GM21717 (cell line): Measurements from ENCODE around the gene CDH4.

Experiments
- ATAC-seq: cut with Tn5 transposase; IDR thresholded peaks from one replicate; pipeline ENCODE4 v1.9.1; 2021; ENCODE audit warnings: mild to moderate bottlenecking, moderate library complexity; ENCODE audit not compliant: unreplicated experiment

Gene CDH4

DNA sequence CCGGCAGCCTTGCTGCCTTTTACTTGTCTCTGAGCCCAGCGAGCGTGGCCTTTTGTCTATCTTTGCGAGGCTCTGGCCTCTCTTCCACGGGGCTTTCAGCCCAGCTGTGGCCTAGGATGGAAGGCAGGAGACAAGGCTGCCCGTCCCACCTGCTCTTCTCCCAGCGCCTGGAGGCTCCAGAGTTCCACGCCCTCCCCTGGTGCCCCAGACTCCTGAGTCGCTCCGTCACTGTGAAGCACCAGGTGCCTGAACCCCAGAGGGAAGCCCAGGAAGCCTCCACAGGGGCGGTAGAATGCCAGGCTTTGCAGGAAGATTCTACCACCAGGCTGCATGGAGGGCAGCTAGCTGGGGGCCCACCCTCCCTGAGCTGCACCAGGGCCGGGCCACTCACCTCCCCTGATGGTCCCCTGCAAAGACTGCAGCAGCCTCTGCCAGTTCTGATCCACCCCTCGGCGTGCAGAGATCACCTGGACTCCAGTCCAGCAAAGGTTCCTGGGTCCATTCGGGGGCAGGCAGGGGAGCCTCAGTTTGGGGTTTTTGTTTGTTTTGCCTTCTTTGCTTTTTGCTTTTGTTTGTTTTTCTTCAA, 384.6 kb downstream of the CDH4 start:
- ATAC-seq = no peak

DNA sequence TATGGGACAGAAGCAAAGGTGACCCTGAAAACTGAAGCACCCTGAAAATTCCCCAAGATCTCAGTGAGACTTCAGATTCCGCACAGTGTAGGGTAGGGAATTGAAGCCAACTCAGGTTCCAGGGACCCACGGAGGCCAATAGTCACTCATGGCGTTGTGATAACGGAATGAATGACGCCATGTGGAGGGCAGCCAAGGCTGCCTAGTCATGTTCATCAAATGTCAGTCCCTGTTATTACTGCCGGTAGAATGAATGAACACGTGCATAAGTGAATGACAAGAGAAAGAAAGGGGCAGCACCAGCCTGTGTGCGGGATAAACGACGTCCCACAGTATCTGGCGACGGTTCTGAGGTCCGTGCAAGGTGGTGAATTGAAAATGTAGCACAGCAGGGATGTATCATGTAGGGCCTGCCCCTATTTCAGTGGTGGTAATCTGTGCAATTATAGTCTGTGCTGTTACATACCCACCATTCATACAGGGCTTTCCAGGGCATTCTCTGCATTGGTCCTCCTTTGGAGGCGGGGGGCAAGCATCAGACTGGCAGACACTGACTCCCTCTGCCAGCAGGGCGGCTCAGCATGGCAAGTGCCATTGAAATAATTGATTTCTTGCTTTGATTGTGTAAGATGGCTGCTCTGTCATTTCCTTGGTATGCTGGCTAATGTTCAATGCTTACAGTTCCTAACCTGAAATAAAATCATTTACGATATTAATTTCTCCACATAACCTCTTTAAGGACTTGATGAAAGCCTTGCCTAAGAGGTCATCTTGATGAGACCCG, 386.9 kb downstream of the CDH4 start:
- no peak for ATAC-seq

DNA sequence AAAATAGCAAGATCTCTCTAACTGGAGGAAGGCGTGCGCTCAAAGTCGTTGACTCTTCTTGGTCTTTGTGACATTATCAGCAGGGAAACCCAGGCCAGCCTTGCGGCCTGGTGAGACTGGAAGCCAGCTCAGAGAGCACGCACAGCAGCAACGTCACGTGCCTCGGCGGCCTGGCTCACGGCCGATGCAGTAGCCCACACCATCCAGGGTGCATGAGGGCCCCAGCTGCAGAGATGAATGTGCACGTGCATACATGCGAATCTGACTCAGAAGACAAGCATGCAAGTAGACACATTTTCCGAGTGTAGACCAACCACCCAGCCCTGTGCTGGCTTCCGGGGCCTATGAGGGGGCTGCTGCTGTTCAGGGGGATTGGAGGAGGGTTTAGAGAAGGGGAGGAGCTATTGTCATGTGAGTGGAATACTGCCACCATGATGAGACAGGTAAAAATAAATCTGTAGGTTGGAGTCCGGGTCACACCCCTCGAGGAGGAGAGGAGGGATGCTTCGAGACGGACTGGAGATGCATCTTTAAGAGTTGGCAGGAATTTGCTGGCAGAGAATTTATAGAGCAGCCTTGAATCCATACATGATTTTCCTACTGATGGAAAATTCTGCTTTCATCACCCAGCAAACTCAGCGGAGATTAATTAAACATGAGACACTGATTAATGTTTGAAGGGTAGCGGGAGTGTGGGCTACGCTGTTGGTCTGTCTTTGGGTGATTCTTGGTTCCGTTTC, 388.2 kb downstream of the CDH4 start:
- ATAC-seq = no peak

DNA sequence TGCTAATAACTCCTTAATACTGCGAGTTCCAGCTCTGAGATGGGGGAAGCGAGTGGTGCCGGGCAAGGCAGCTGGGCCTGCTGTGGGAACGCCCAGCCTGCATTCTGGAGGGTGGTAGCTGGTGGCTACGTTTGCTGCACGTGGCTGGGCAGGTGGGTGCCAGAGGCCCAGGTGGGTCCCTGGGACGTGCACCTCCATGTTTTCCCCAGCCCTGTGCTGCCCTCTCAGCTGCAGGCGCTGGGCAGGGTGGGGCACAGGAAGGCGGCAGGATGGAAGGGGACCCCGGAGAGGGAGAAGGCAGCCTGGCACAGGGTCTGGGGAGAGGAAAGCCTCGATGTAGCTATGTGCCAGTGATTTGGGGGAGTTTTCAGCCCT, 388.8 kb downstream of the CDH4 start:
- ATAC-seq = no peak

DNA sequence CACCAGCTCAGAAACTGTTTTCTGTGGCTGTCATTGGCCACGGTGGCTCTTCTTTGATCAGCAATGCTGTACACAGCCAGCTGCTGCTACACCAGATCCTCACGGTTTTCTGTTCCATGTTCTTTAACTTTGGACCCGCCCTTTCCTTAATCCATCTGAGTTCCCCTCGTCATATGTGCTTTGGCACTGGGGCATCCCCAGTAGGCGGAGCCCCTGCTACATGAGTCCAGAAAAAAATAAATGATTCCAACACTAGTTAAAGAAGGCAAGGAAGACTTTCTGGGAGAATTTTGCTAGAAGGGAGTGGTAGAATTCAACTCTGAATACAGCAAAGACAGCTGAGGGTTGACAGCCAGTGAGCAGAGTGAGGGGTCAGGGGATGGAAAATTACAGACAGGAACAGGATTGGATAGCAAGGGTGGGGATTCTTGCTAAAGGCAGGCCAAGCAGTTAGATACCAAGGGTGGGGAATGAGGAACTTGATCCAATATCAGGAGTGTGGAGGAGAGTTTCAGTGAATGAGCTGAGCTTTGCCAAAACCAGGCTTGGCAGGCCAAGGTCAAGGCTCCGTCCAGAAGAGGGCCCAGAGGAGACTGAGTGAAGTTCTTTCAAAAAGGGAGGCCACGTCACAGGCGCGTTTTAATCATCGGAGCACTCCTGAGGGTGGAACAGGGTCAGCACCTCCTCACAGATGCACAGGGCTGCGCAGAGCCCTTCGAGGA, 391.8 kb downstream of the CDH4 start:
- no peak for ATAC-seq

DNA sequence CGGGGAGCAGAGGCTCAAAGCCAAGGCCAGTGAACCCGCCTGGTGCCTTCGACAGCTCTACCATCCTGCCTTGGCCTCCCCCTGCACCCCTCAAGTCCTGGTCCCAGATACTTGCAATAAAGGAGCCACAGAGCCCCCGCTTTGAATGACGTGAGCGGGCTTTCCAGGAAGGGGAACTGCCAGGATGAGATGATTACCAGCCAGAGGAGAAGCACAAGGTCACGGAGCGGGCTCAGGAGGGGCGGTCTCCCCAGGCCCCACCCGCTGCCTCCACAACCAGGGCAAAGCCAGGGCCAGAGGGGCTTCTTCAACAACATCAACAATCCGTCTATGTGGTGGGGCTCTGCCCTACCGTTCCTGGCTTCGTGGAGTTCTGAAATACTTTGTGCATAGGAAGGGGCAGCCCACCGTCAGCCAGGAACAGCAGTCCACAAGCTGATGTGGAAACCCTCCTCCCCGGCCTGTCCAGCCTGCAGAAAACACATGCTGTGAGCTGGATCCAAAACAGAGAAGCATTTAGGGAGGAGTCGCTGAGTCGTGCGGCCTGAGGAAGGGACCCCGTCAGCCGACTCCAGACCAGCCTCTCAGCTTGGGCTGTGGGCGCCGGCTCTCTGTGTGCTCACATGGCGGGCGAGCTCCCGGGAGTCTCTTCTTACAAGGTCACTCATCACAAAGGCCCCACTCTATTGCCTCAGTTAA, 392.5 kb downstream of the CDH4 start:
- ATAC-seq = no peak

DNA sequence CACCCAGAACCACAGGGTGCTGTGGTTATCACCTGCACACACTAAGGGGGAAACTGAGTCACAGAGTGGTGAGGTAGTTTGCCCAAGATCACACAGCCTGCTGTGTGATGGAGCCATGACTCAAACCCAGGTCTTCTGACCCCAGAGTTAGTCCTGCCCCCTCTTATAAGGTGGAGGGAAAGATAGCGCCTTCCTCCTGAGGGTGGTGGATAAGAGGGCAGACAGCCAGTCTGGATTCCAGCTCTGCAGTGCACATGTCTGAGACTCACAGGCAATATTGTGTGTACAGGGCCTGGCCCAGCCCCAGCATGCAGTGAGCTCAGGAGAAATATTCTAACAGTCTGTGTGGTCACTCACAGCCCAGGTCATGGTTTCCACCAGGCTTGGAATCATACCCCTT, 393.7 kb downstream of the CDH4 start:
- no peak for ATAC-seq

DNA sequence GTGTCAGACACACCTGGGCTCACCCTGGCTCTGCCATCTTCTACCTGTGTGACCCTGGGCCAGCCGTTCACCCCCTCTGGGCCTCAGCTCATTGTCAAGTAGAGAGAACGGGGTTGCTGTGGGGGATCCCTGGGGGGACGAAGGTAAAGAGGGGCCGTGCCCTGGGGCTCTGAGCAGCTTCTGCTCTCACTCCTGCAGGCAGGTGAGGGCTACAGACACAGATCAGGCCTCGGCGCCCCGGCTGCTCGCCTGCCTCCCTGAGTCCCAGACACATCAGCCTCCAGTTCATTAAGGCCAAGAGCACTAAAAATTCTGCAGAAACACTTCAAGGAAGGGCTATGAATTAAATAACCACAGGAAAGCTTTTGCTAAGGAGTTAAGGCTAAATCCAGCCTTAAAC, 394.4 kb downstream of the CDH4 start:
- no peak for ATAC-seq

DNA sequence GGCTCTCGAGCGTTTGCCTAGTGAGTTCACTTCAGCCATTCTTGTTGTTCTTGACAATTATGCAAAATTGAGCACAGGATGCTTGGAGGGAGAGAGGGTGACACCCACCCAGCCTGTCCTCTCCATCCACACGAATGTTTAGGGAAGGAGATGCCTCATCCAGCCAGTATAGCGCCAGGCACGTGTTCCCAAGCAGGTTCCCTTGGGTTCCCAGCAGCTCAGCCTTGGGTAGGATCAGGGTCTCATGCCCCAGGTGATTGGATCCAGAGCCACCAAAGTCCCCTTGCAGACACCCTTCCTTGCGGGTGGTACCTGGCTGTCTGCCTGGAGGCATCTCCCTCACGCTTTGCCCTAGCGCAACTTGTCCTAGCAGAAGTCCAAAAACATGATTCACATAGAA, 394.9 kb downstream of the CDH4 start:
- no peak for ATAC-seq

DNA sequence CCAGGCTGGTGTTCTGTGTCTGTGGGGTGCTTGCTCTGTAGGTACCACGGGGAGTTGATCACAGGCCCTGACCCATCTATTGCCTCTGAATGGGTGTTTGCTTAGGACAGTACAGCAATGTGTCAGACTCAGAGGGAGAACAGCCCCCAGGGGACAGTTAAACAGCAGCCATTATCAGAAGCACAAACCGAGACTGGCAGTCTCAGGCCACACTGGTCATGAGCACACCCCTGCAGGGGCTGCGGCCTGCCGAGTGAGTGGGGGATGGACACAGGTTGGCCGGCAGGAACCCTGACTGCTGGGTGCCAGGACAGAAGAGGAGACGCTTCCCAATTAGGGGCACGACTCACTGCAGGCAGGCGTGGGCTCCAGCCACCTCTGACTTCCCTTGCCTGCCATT, 395.6 kb downstream of the CDH4 start:
- no peak for ATAC-seq

DNA sequence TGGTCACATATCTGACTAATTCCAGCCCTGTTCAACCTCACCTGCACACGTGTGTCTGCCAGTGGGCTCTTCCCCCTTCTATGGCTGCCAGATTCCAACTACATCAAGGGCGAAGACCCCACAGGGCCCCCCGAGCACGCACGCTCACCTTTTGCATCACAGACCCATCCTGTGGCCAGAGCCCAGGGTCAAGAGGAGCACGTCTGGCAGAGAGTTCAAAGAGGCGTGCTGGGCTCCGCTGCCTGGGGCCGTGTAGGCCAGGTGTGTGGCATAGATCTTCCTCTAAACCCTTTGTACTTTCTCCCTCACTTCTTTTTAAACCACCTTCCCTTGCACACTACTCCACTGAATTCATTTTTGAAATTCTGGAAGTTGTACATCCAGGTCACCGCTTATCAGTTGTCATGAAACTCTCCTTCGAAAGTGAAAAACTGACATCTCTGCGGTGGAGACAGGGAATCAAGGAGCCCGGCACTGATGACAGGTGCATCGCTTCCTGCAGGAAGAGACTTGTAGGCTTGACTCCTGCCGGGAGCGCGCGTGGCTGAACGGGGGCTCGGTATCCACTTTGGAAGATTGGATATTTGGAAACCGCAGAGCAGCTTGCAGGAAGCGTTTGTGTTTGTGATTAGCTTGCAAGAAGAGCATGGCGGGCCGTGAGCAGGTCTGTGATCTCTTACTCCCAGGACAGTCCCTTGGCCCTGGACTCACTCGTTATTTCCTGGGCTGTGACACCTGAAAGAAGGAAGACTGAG, 397.2 kb downstream of the CDH4 start:
- ATAC-seq = no peak

DNA sequence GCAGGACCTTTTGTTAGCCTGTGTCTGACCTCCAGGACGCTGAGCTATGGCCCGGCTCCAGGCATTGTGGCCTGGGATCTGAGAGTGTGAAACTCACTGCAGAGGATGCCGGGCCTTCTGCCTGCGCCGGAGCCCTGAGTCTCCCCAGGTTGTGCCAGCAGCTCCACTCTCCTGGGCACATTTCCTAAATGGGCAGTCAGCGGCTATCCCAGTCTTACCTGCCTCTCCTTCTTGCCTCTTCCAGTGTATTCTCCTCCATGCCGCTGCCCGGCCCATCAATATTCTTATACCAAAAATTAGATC, 397.8 kb downstream of the CDH4 start:
- ATAC-seq = no peak

DNA sequence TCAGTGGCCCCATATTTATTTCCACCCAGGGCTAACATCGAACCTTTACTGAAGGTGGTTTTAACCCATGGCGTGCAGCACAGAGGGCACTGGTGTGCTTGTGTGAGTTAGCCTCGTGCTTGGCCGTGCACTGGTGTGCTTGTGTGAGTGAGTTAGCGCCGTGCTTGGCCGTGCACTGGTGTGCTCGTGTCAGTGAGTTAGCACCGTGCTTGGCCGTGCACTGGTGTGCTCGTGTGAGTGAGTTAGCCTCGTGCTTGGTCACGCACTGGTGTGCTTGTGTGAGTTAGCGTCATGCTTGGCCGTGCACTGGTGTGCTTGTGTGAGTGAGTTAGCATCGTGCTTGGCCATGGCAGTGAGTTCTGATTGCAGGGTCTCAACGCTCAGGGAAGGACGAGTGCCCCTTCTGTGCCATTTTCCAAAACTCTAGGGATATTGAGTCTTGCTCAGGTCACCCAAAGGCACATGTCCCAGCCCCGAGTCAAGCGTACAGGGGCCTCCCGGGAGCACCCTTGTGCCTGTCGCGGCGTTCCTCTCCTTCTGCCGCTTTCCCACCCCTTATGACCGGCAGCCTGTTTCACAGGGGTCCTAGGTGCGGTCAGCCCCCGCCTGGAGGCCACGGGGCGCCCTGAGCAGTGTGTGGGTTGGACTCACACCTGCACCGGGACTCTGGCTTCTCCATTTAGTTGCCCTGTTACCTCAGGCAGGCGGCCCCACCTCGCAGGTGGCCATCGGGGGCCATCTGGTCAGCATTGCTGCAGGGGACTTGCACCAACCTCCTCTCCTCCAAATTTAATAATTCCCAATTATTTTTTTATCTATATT, 399.1 kb downstream of the CDH4 start:
- no peak for ATAC-seq

DNA sequence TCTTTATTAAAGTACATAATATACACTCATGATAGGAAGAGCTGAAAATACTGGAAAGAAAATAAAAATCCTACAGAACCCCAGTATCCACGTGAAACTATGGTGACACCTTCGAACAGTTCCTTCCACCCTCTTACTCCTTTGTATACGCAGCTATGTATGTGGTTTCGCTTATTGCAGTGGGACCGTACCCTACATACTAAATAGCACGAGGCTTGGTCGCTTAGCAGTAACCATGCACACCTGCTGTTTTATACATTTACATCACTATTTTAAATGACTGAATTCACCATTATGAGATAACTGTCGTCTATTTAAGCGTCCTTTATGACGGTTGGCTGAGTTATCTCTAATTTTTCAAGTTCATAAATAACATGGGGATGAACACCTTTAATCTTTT, 400.1 kb downstream of the CDH4 start:
- no peak for ATAC-seq

DNA sequence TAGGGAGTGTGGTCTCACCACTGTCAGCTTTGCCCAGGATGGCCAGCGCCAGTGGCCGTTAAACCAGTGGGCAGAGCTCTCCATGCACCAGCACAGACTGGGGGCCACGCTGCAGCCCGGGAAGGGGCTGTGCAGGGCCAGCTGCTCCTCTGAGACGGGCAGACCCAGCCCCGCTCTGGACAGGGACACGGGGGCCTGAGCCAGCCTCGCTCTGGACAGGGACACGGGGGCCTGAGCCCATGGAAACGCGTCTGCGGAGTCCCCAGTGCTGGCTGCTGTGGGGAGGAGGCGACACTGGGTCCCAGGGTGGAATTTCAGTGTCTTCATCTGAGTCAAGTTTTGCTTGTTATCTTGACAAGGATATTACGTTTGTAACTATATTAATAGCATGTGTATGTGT, 402.7 kb downstream of the CDH4 start:
- ATAC-seq = no peak

DNA sequence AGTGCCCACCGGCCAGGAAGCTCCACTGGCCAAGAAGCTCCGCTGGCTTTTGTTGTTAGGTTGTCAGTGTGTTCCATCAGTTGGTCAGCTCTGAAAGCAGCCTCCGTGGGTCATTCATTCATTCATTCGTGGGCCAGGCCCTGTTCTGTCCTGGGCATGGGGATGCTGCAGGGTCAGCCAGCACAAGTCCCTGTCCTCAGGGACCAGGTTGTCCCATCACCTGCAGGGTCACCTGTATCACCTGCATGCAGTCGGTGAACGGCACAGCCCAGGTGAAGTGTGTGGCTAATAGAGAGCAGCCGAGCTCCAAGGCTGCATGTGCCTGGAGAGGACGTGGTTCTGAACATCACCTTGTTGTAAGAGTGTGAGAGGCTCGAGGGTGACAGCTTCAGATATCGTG, 403.5 kb downstream of the CDH4 start:
- ATAC-seq = no peak

DNA sequence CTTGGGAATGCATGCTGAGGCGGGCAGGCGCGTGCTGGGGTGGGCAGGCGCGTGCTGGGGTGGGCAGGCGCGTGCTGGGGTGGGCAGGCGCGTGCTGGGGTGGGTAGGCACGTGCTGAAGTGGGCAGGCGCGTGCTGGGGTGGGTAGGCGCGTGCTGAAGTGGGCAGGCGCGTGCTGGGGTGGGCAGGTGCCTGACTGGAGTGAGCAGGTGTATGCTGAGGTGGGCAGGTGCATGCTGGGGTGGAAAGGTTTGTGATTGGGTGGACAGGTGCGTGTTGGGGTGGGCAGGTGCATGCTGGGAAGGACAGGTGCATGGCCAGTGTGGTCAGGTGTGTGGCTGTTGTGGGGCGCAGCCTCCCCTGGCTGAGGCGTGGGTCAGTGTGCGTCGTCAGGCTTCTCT, 404.1 kb downstream of the CDH4 start:
- ATAC-seq = no peak

DNA sequence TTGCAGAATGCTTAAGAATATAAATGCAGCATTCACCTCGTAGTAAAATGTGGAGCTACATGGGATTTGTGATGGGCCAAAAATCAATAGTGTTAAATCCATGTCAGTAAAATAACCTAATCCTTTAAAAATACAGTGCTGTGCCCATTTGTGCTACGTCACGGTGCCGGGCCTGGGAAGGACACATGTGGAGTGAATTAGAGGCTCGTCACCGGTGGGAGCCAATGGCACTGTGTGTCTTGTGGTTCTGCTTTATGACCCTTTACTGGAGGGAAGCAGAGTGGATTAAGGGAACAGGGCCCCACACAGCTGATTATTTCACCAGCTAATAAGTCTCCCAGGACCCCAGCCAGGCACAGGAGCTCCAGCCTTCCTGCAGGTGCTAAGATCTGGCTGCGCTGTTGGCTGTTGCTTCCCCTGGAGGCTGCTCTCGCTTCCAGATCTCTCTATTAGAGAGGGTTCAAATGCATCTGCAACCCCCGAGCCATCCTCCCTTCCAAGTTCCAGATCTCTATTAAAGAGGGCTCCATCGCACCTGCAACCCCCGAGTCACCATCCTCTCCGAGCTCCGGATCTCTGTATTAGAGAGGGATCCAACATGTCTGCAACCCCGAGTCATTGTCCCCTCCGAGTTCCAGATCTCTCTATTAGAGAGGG, 405.8 kb downstream of the CDH4 start:
- ATAC-seq = no peak

DNA sequence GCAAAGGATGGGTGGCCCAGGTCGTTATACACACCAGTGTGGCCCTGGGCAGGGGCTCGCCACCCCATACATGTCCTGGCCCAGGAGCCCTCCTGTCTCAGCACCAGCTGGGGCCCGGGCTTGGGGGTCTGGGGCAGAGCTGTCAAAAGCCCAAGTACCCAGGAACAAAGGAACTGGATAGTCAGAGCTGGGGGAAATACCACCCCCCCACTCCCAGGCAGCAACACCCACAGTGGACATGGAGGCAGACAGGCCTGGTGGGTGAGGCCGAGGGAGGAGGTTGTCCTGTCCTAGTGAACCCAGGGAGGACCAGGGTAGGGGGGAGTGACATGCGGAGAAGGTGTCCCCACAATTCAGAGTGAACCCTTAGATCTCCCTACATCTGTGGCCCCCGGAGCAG, 406.5 kb downstream of the CDH4 start:
- ATAC-seq = no peak
